Fibroblast of lung (primary cell): ENCODE data around the gene IPO11. TPM values are rescaled to one million over a fixed set of nuclear protein-coding genes. Genes with fewer than 3 reads are reported as not detected.
"Not testable (repeated sequence)": the region's sequence is repeated elsewhere in the genome, so short reads cannot be mapped to it uniquely, and the experiment has no call there.

Experiments used
- DNase-seq, 2 donors: peaks; one replicate each; pipeline versions ENCODE4 v3.0.0 to v3.0.0-alpha.2; 2010; ENCODE audit warnings: low read depth in 2 of 2
- H2AFZ ChIP-seq: 2 replicates; pipeline ENCODE4 v1.5.1; 2012; ENCODE audit warnings: low read length, control low read depth, inconsistent platforms
- H3K27ac ChIP-seq: 2 replicates; pipeline ENCODE4 v1.5.1; 2011; ENCODE audit warnings: low read length, control low read depth; ENCODE audit not compliant: insufficient read depth
- H3K27me3 ChIP-seq: 2 replicates; pipeline ENCODE4 v1.5.1; 2011; ENCODE audit warnings: mild to moderate bottlenecking, low read length; ENCODE audit not compliant: control insufficient read depth, insufficient read depth
- H3K36me3 ChIP-seq: 2 replicates; pipeline ENCODE4 v1.5.1; 2011; ENCODE audit warnings: low read length; ENCODE audit not compliant: control insufficient read depth, insufficient read depth
- H3K4me1 ChIP-seq: 2 replicates; pipeline ENCODE4 v1.5.1; 2011; ENCODE audit warnings: low read length; ENCODE audit not compliant: control insufficient read depth, insufficient read depth; ENCODE audit errors: extremely low read depth
- H3K4me2 ChIP-seq: 2 replicates; pipeline ENCODE4 v1.5.1; 2011; ENCODE audit warnings: low read length, control low read depth; ENCODE audit not compliant: insufficient read depth; ENCODE audit errors: extremely low read depth
- H3K4me3 ChIP-seq, 4 experiments: fragments of 200-600 bp in 1 of 4; sonication (generic) in 1 of 4; replicated peaks in 1 of 4; 2 replicates each; pipeline ENCODE4 v1.5.1; 2011 to 2016; ENCODE audit warnings: low read length in 4 of 4, low read depth in 3 of 4, mild to moderate bottlenecking in 3 of 4, control low read depth in 2 of 4, inconsistent platforms in 1 of 4, mixed read lengths in 1 of 4; ENCODE audit not compliant: insufficient read depth in 1 of 4; ENCODE audit errors: control extremely low read depth in 1 of 4
- H3K79me2 ChIP-seq: 2 replicates; pipeline ENCODE4 v1.5.1; 2012; ENCODE audit warnings: mild to moderate bottlenecking, low read length, inconsistent platforms; ENCODE audit not compliant: control insufficient read depth, insufficient read depth
- H3K9ac ChIP-seq: 2 replicates; pipeline ENCODE4 v1.5.1; 2011; ENCODE audit warnings: mild to moderate bottlenecking, low read length, control low read depth; ENCODE audit not compliant: insufficient read depth
- H3K9me3 ChIP-seq: 2 replicates; pipeline ENCODE4 v1.5.1; 2012; ENCODE audit warnings: low read depth, low read length; ENCODE audit not compliant: control insufficient read depth, insufficient read depth
- H4K20me1 ChIP-seq: 2 replicates; pipeline ENCODE4 v1.5.1; 2011; ENCODE audit warnings: low read length; ENCODE audit not compliant: control insufficient read depth, insufficient read depth; ENCODE audit errors: extremely low read depth
- EZH2 ChIP-seq: IDR thresholded peaks from 2 replicates; pipeline ENCODE4 v1.5.1; 2012; ENCODE audit warnings: low read length, control low read depth, mild to moderate bottlenecking; ENCODE audit errors: missing control alignments
- polyA plus RNA-seq, 2 donors: library from polyadenylated mRNA; depleted of rRNA in 1 of 2; stranded (reverse) in 1 of 2; unstranded in 1 of 2; fragments of >200 nt; gene quantifications; 2 replicates each; pipeline ENCODE4 v1.2.1, GENCODE V29; 2011 to 2012; ENCODE audit warnings: missing spikeins in 1 of 2
- total RNA-seq: library from RNA; depleted of rRNA; stranded (reverse); fragments of >200 nt; gene quantifications from 2 replicates; pipeline ENCODE4 v1.2.1, GENCODE V29; 2014
- TF ChIP-seq, protein P1 (sequence below), 2 donors: IDR thresholded peaks in 1 of 2; conservative IDR thresholded peaks in 1 of 2; 1 replicate in 1 of 2; 2 replicates in 1 of 2; pipeline ENCODE4 v1.5.1; 2011 to 2012; ENCODE audit warnings: low read length in 2 of 2, control low read depth in 1 of 2, inconsistent platforms in 1 of 2, low read depth in 1 of 2, mild to moderate bottlenecking in 1 of 2

Gene IPO11
- total and polyA plus RNA-seq, 2 donors (not counting 1 experiment from before 2014, with no cell fraction given) = 19.9 to 28.2 TPM

DNA sequence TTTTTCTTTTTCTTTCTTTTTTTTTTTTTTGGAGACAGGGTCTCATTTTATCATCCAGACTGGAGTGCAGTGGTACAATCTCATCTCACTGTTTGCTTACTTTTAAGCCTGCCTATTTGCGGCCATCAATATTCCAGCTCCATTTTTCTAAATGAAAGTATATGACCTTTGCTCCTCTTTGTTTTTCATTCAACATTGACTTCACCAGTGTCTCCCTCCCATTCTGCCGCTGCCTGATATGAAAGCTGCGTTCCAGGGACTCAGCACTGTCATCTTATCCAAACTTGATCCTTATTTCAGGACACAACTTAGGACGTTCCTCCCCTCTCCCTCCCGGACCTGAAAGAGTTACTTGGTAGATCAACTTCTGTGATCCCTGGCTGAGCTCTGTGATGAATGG is 239.7 kb downstream of the IPO11 start:
- H3K4me2 ChIP-seq = no peak overlapping the region
- no peak overlapping the region for H3K27ac ChIP-seq
- no peak overlapping the region for H3K4me3 ChIP-seq
- no peak for TF ChIP-seq EZH2
- TF ChIP-seq, protein P1, sequence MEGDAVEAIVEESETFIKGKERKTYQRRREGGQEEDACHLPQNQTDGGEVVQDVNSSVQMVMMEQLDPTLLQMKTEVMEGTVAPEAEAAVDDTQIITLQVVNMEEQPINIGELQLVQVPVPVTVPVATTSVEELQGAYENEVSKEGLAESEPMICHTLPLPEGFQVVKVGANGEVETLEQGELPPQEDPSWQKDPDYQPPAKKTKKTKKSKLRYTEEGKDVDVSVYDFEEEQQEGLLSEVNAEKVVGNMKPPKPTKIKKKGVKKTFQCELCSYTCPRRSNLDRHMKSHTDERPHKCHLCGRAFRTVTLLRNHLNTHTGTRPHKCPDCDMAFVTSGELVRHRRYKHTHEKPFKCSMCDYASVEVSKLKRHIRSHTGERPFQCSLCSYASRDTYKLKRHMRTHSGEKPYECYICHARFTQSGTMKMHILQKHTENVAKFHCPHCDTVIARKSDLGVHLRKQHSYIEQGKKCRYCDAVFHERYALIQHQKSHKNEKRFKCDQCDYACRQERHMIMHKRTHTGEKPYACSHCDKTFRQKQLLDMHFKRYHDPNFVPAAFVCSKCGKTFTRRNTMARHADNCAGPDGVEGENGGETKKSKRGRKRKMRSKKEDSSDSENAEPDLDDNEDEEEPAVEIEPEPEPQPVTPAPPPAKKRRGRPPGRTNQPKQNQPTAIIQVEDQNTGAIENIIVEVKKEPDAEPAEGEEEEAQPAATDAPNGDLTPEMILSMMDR (conservative IDR thresholded peaks at IDR 0.05 in 1 of 2, IDR thresholded peaks at IDR 0.05 in 1 of 2; ENCODE audit: low read depth in 1 of 2, low read length in 2 of 2) = no peak
- no peaks in the 10 kb centered on the region for H4K20me1 ChIP-seq
- H3K4me1 ChIP-seq = no peaks in the 10 kb centered on the region
- H3K79me2 ChIP-seq = no peaks in the 10 kb centered on the region
- DNase-seq = no peak
- no peak overlapping the region for H2AFZ ChIP-seq
- H3K9ac ChIP-seq = no peak overlapping the region
- H3K9me3 ChIP-seq = no peaks in the 10 kb centered on the region
- H3K27me3 ChIP-seq = no peaks in the 10 kb centered on the region
- no peaks in the 10 kb centered on the region for H3K36me3 ChIP-seq

DNA sequence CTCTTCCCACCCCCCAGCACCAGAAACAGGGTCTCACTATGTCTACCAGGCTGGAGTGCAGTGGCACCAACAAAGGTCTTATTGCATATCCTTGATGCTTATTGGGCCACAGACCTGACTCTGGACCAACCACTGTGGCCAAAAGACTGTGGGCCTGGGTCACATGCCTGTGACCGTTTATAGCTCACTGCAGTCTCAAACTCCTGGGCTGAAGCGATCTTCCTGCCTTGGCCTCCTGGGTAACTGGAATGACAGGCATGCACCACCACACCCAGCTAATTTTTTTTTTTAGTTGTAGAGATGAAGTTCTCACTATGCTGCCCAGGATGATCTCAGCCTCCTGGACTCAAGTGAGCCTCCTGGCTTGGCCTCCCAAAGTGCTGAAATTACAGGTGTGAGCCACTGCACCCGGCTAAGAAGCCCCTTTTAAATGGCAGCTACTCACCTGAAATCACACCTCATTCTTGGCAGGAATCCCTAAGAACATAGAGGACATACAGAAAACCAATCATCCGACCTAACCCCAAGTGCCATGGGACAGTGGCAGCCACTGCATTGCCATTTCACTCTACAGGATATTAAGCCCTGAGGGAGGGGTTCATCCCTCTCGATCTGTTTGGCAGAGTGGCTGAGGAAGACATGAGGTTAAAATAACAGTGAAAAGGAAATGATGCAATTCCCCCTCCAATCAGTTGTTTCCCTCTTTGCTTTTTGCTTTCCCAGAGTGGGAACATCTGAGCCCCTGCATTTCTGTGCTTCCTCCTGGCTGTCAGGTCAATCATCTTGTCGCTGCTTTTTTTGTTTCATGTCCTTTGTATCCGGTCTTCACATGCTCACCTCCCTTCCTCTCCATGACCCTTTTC is 240.7 kb downstream of the IPO11 start:
- H3K4me1 ChIP-seq = no peaks in the 10 kb centered on the region
- H4K20me1 ChIP-seq = no peaks in the 10 kb centered on the region
- H3K4me2 ChIP-seq = no peak overlapping the region
- no peak for DNase-seq
- H3K27ac ChIP-seq = no peak overlapping the region
- H3K9ac ChIP-seq = no peak overlapping the region
- H3K36me3 ChIP-seq = no peaks in the 10 kb centered on the region
- H3K9me3 ChIP-seq = no peaks in the 10 kb centered on the region
- H2AFZ ChIP-seq = no peak overlapping the region
- no peak for TF ChIP-seq EZH2
- TF ChIP-seq, protein P1 (conservative IDR thresholded peaks at IDR 0.05 in 1 of 2, IDR thresholded peaks at IDR 0.05 in 1 of 2; ENCODE audit: low read depth in 1 of 2, low read length in 2 of 2) = no peak
- no peaks in the 10 kb centered on the region for H3K27me3 ChIP-seq
- no peak overlapping the region for H3K4me3 ChIP-seq
- no peaks in the 10 kb centered on the region for H3K79me2 ChIP-seq

DNA sequence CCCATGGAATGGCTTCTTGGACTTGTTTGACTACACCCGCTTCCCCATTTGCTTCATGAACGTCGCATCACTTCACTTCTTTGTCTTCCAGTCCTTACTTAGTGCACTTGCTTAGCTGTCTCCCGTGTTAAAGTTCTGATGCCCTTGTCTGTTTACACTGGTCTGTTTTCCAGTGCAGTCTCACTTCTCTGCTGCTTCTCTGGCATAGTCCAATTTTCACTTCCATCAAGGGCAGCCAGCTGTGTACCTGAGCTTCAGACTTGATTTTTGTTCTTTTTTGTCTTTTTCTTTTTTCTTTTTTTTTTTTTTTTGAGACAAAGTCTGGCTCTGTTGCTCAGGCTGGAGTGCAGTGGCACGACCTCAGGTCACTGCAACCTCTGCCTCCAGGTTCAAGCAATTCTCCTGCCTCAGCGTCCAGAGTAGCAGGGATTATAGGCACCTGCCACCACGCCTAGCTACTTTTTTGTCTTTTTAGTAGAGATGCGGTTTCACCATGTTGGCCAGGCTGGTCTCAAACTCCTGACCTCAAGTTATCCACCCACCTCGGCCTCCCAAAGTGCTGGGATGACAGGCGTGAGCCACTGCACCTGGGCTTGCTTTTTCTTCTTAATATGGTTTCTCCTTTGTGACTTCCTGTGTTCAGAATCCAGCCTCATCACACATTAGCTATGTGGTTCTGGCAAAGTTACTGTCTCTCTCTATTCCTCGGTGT is 241.5 kb downstream of the IPO11 start:
- TF ChIP-seq, protein P1 (conservative IDR thresholded peaks at IDR 0.05 in 1 of 2, IDR thresholded peaks at IDR 0.05 in 1 of 2; ENCODE audit: low read depth in 1 of 2, low read length in 2 of 2) = no peak
- no peak for TF ChIP-seq EZH2
- no peak overlapping the region for H3K4me3 ChIP-seq
- no peak overlapping the region for H3K27ac ChIP-seq
- no peaks in the 10 kb centered on the region for H4K20me1 ChIP-seq
- no peaks in the 10 kb centered on the region for H3K36me3 ChIP-seq
- no peaks in the 10 kb centered on the region for H3K9me3 ChIP-seq
- no peak overlapping the region for H3K9ac ChIP-seq
- H3K4me1 ChIP-seq = no peaks in the 10 kb centered on the region
- no peak for DNase-seq
- H3K79me2 ChIP-seq = no peaks in the 10 kb centered on the region
- no peak overlapping the region for H2AFZ ChIP-seq
- no peaks in the 10 kb centered on the region for H3K27me3 ChIP-seq
- no peak overlapping the region for H3K4me2 ChIP-seq

DNA sequence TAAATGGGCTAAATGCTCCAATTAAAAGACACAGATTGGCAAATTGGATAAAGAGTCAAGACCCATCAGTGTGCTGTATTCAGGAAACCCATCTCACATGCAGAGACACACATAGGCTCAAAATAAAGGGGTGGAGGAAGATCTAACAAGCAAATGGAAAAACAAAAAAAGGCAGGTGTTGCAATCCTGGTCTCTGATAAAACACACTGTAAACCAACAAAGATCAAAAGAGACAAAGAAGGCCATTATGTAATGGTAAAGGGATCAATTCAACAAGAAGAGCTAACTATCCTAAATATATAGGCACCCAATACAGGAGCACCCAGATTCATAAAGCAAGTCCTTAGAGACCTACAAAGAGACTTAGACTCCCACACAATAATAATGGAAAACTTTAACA is 245.2 kb downstream of the IPO11 start:
- H3K36me3 ChIP-seq, H3K4me2 ChIP-seq, H4K20me1 ChIP-seq, H2AFZ ChIP-seq, H3K9ac ChIP-seq, H3K79me2 ChIP-seq, H3K27ac ChIP-seq, H3K9me3 ChIP-seq, H3K4me1 ChIP-seq, DNase-seq, H3K27me3 ChIP-seq, H3K4me3 ChIP-seq: not testable (repeated sequence)
